OCI-LY7 (cell line): ENCODE measurements around the gene PTPRO. TPM values are rescaled to one million over a fixed set of nuclear protein-coding genes. Genes with fewer than 3 reads are reported as not detected.

Source experiments
- BruUV-seq: library from RNA; stranded (reverse); fragments of 400-500 nt; replicated peaks from 2 replicates; lab custom pipeline; 2021; lab: Mats Ljungman, UMichigan
- CTCF ChIA-PET: fragments of 300-600 bp; sonication (Branson Sonifier 250); formaldehyde crosslinking; loops from one replicate; lab custom pipeline; 2022; ENCODE audit warnings: antibody characterized with exemption; ENCODE audit not compliant: unreplicated experiment; lab: Charles Lee
- POLR2A ChIA-PET: fragments of 300-600 bp; sonication (Branson Sonifier 250); formaldehyde crosslinking; loops from one replicate; lab custom pipeline; 2022; ENCODE audit warnings: antibody characterized with exemption; lab: Charles Lee
- DNase-seq: peaks from one replicate; pipeline ENCODE4 v3.0.0-alpha.2; 2015; ENCODE audit warnings: low spot score
- H2AFZ ChIP-seq: fragments of 200-600 bp; sonication (generic), shearing (Covaris generic); 2 replicates; pipeline ENCODE4 v1.6.1; 2014; ENCODE audit warnings: mild to moderate bottlenecking, antibody characterized with exemption, low read length, moderate library complexity
- H3K27ac ChIP-seq: fragments of 200-600 bp; sonication (generic); 2 replicates; pipeline ENCODE4 v1.5.1; 2014; ENCODE audit warnings: mixed run types, low read depth, mild to moderate bottlenecking, moderate library complexity, low read length, inconsistent platforms; ENCODE audit not compliant: poor library complexity, severe bottlenecking
- H3K36me3 ChIP-seq: fragments of 200-600 bp; sonication (generic); 2 replicates; pipeline ENCODE4 v1.6.1; 2014; ENCODE audit warnings: mild to moderate bottlenecking, antibody characterized with exemption, low read length, moderate library complexity, mixed read lengths; ENCODE audit not compliant: insufficient read depth
- H3K4me1 ChIP-seq: fragments of 200-600 bp; sonication (generic); 2 replicates; pipeline ENCODE4 v1.5.1; 2014; ENCODE audit warnings: mild to moderate bottlenecking, low read length; ENCODE audit not compliant: insufficient read depth, poor library complexity, severe bottlenecking
- H3K4me2 ChIP-seq: fragments of 200-600 bp; sonication (generic); 2 replicates; pipeline ENCODE4 v1.6.1; 2014; ENCODE audit warnings: mild to moderate bottlenecking, low read length
- H3K4me3 ChIP-seq: fragments of 200-600 bp; sonication (generic); 2 replicates; pipeline ENCODE4 v1.5.1; 2014; ENCODE audit warnings: mild to moderate bottlenecking, low read depth, low read length; ENCODE audit not compliant: poor library complexity, severe bottlenecking
- H3K79me2 ChIP-seq: fragments of 200-600 bp; sonication (generic); 2 replicates; pipeline ENCODE4 v1.6.1; 2016; ENCODE audit warnings: low read depth, mild to moderate bottlenecking, low read length, moderate library complexity, mixed read lengths; ENCODE audit not compliant: insufficient read depth
- H3K9me2 ChIP-seq: fragments of 200-600 bp; sonication (generic); 2 replicates; pipeline ENCODE4 v1.6.1; 2016; ENCODE audit warnings: mild to moderate bottlenecking, low read length, mixed read lengths; ENCODE audit not compliant: insufficient read depth
- H3K9me3 ChIP-seq: fragments of 200-600 bp; sonication (generic); 2 replicates; pipeline ENCODE4 v1.6.1; 2014; ENCODE audit warnings: mild to moderate bottlenecking, mixed run types, low read length, mixed read lengths
- H4K20me1 ChIP-seq: fragments of 200-600 bp; sonication (generic); 2 replicates; pipeline ENCODE4 v1.6.1; 2014; ENCODE audit warnings: mild to moderate bottlenecking, antibody characterized with exemption, low read length, moderate library complexity, mixed read lengths; ENCODE audit not compliant: insufficient read depth
- EZH2phosphoT487 ChIP-seq: fragments of 200-600 bp; sonication (generic); IDR thresholded peaks from 2 replicates; pipeline ENCODE4 v1.6.1; 2018; ENCODE audit warnings: low read depth, borderline replicate concordance, mild to moderate bottlenecking, mixed run types, antibody characterized with exemption, low read length, moderate library complexity, mixed read lengths
- intact Hi-C: fragments of 100-400 bp; cut with micrococcal nuclease; formaldehyde crosslinking; loops from one replicate; pipeline ENCODE4 v1.10.0; 2022; ENCODE audit not compliant: unreplicated experiment
- total RNA-seq, 2 experiments: library from RNA; depleted of rRNA in 1 of 2; stranded (reverse); fragments of >200 nt in 1 of 2; shearing (Covaris generic) in 1 of 2; gene quantifications; 2 replicates each; pipeline ENCODE4 v1.2.3, GENCODE V29; 2014 to 2022
- TF ChIP-seq, protein P1 (sequence below): fragments of 200-600 bp; sonication (generic); conservative IDR thresholded peaks from 2 replicates; pipeline ENCODE4 v1.5.1; 2014; ENCODE audit warnings: mild to moderate bottlenecking, antibody characterized with exemption, low read length, moderate library complexity, mixed read lengths

PTPRO gene
- total RNA-seq, 2 experiments from 2014 or later: 0.06 to 0.23 TPM

DNA sequence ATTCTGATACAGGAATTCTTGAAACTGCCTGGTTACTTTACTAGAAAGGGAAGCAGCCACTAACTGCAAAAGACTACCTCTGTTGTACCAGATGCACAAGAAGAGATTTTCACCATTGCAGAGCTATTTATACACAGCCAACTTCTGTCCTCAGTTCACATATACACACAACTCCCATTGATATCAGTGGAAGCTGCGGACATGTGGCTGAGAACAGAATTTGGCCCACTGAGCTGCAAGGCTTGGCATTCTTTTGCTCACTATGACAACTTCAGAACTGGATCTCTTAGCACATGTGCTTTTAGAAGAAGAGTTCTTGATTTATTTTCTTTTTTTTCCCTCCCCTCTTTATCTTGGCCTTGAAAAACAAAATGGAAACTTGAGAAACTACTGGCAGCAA is 28.3 kb downstream of the PTPRO start:
- DNase-seq: no peak
- no peak for TF ChIP-seq EZH2phosphoT487
- TF ChIP-seq, protein P1, sequence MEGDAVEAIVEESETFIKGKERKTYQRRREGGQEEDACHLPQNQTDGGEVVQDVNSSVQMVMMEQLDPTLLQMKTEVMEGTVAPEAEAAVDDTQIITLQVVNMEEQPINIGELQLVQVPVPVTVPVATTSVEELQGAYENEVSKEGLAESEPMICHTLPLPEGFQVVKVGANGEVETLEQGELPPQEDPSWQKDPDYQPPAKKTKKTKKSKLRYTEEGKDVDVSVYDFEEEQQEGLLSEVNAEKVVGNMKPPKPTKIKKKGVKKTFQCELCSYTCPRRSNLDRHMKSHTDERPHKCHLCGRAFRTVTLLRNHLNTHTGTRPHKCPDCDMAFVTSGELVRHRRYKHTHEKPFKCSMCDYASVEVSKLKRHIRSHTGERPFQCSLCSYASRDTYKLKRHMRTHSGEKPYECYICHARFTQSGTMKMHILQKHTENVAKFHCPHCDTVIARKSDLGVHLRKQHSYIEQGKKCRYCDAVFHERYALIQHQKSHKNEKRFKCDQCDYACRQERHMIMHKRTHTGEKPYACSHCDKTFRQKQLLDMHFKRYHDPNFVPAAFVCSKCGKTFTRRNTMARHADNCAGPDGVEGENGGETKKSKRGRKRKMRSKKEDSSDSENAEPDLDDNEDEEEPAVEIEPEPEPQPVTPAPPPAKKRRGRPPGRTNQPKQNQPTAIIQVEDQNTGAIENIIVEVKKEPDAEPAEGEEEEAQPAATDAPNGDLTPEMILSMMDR: no peak
- intact Hi-C loops: no loop called here
- Histone ChIP-seq H3K27ac (no peak overlapping the region), H4K20me1 (no peaks in the 10 kb centered on the region), H3K79me2 (no peaks in the 10 kb centered on the region), H2AFZ (no peak overlapping the region), H3K9me2 (no peaks in the 10 kb centered on the region), H3K4me3 (no peak overlapping the region), H3K4me2 (no peak overlapping the region), H3K36me3 (no peaks in the 10 kb centered on the region), H3K4me1 (no peaks in the 10 kb centered on the region), H3K9me3 (no peaks in the 10 kb centered on the region)
- ChIA-PET POLR2A (no interaction called here), CTCF (no interaction called here)
- BruUV-seq: no TSS peak

DNA sequence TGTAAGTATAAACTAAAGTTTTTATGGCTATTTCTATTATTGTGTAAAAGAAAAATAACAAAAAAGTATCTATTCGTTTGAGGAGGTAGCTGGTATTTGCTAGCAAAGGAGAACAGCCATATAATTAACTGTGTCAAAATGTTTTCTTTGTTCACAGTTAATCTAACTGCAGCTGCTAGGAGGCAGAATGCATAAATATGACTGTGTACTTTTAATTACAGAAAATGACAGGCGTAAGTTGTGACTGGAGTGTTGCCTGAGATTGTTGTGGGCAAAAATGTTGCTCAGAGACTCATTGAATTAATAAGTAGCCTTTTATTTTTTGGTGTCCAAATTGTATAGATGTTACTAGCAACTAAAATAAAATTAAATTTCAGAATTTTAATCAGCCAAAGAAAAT is 33.5 kb downstream of the PTPRO start:
- no peaks in the 10 kb centered on the region for H3K79me2 ChIP-seq
- POLR2A ChIA-PET: no interaction called here
- intact Hi-C loops: no loop called here
- TF ChIP-seq, protein P1: no peak
- no peak for TF ChIP-seq EZH2phosphoT487
- no peak overlapping the region for H3K27ac ChIP-seq
- no peak overlapping the region for H2AFZ ChIP-seq
- no peaks in the 10 kb centered on the region for H4K20me1 ChIP-seq
- H3K9me2 ChIP-seq: no peaks in the 10 kb centered on the region
- no peaks in the 10 kb centered on the region for H3K36me3 ChIP-seq
- DNase-seq: no peak
- no peaks in the 10 kb centered on the region for H3K9me3 ChIP-seq
- H3K4me3 ChIP-seq: no peak overlapping the region
- CTCF ChIA-PET: no interaction called here
- H3K4me1 ChIP-seq: no peaks in the 10 kb centered on the region
- no peak overlapping the region for H3K4me2 ChIP-seq
- BruUV-seq: no TSS peak

DNA sequence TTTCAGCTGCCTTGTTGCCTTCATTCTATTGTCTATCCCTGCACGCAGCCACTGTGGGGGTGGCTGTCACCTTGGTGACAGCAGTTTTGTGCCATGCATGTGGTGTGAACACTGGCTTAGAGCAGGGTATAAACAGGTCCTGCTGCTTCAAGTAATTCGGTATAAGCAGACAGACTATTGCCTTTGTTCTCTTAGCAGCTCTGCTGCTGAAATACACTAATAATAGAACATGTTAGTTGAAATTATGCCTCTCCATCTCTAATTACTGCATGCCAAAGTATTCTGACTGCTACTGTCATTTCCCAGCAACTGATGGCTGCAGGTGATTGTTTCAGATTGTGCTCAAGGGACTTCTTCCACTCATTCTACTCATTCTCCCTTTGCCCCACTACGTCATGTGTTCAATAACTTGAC is 34.6 kb downstream of the PTPRO start:
- Histone ChIP-seq H3K36me3 (no peaks in the 10 kb centered on the region), H3K79me2 (no peaks in the 10 kb centered on the region), H3K9me2 (no peaks in the 10 kb centered on the region), H2AFZ (no peak overlapping the region), H4K20me1 (no peaks in the 10 kb centered on the region), H3K4me3 (no peak overlapping the region), H3K9me3 (no peaks in the 10 kb centered on the region), H3K4me1 (no peaks in the 10 kb centered on the region), H3K4me2 (no peak overlapping the region), H3K27ac (no peak overlapping the region)
- intact Hi-C loops: no loop called here
- CTCF ChIA-PET: no interaction called here
- no peak for DNase-seq
- TF ChIP-seq, protein P1: no peak
- TF ChIP-seq EZH2phosphoT487: no peak
- POLR2A ChIA-PET: no interaction called here
- BruUV-seq: no TSS peak
